Trophoblast cell (in vitro differentiated cells and primary cell): Measurements from ENCODE around the gene SLPI.

Experiments
- DNase-seq, 2 donors: peaks; one replicate each; pipeline ENCODE4 v3.0.0-alpha.2; 2016
- H2AFZ ChIP-seq: 2 replicates; pipeline ENCODE4 v1.6.1; 2013; ENCODE audit warnings: low read length, moderate library complexity, mild to moderate bottlenecking; ENCODE audit not compliant: insufficient read depth, poor library complexity
- H2AK5ac ChIP-seq: 2 replicates; pipeline ENCODE4 v1.6.1; 2013; ENCODE audit warnings: mild to moderate bottlenecking, low read length
- H2BK120ac ChIP-seq: 2 replicates; pipeline ENCODE4 v1.6.1; 2013; ENCODE audit warnings: low read length, mild to moderate bottlenecking, moderate library complexity; ENCODE audit not compliant: insufficient read depth, poor library complexity
- H2BK12ac ChIP-seq: 2 replicates; pipeline ENCODE4 v1.6.1; 2013; ENCODE audit warnings: mild to moderate bottlenecking, low read length, moderate library complexity
- H2BK5ac ChIP-seq: 2 replicates; pipeline ENCODE4 v1.6.1; 2013; ENCODE audit warnings: low read length, low read depth, moderate library complexity, mild to moderate bottlenecking; ENCODE audit not compliant: poor library complexity
- H3K14ac ChIP-seq: 2 replicates; pipeline ENCODE4 v1.6.1; 2013; ENCODE audit warnings: mild to moderate bottlenecking, low read length
- H3K18ac ChIP-seq: 2 replicates; pipeline ENCODE4 v1.6.1; 2013; ENCODE audit warnings: mild to moderate bottlenecking, low read length
- H3K23ac ChIP-seq: 2 replicates; pipeline ENCODE4 v1.6.1; 2013; ENCODE audit warnings: low read length
- H3K27ac ChIP-seq: 2 replicates; pipeline ENCODE4 v1.5.1; 2013; ENCODE audit warnings: low read depth, mild to moderate bottlenecking, inconsistent platforms, low read length, moderate library complexity
- H3K27me3 ChIP-seq: 2 replicates; pipeline ENCODE4 v1.6.1; 2013; ENCODE audit warnings: inconsistent platforms, mild to moderate bottlenecking, low read length, moderate library complexity; ENCODE audit not compliant: insufficient read depth
- H3K36me3 ChIP-seq, 2 experiments: 1 replicate in 1 of 2; 2 replicates in 1 of 2; pipeline ENCODE4 v1.6.1; 2013; ENCODE audit warnings: low read length in 2 of 2, mild to moderate bottlenecking in 2 of 2, moderate library complexity in 1 of 2; ENCODE audit not compliant: insufficient read depth in 2 of 2, control insufficient read depth in 1 of 2
- H3K4ac ChIP-seq: 2 replicates; pipeline ENCODE4 v1.6.1; 2013; ENCODE audit warnings: low read depth, mild to moderate bottlenecking, low read length, moderate library complexity
- H3K4me1 ChIP-seq, 2 experiments: 1 replicate in 1 of 2; 2 replicates in 1 of 2; pipeline ENCODE4 v1.6.1; 2013; ENCODE audit warnings: low read length in 2 of 2, mild to moderate bottlenecking in 2 of 2, moderate library complexity in 1 of 2; ENCODE audit not compliant: insufficient read depth in 2 of 2, control insufficient read depth in 1 of 2
- H3K4me2 ChIP-seq: 2 replicates; pipeline ENCODE4 v1.6.1; 2013; ENCODE audit warnings: inconsistent platforms, mild to moderate bottlenecking, low read length, moderate library complexity
- H3K4me3 ChIP-seq: 2 replicates; pipeline ENCODE4 v1.5.1; 2013; ENCODE audit warnings: mild to moderate bottlenecking, low read depth, low read length, inconsistent platforms
- H3K79me1 ChIP-seq: one replicate; pipeline ENCODE4 v1.6.1; 2013; ENCODE audit warnings: low read length
- H3K79me2 ChIP-seq: 2 replicates; pipeline ENCODE4 v1.6.1; 2013; ENCODE audit warnings: low read length, mild to moderate bottlenecking; ENCODE audit not compliant: control insufficient read depth, insufficient read depth, poor library complexity
- H3K9ac ChIP-seq: 2 replicates; pipeline ENCODE4 v1.6.1; 2013; ENCODE audit warnings: mild to moderate bottlenecking, low read length
- H3K9me3 ChIP-seq: 2 replicates; pipeline ENCODE4 v1.6.1; 2013; ENCODE audit warnings: low read depth, mild to moderate bottlenecking, control low read depth, inconsistent platforms, low read length; ENCODE audit not compliant: insufficient read depth
- H4K12ac ChIP-seq: 2 replicates; pipeline ENCODE4 v1.6.1; 2013; ENCODE audit warnings: low read depth, mild to moderate bottlenecking, low read length, moderate library complexity
- H4K8ac ChIP-seq: 2 replicates; pipeline ENCODE4 v1.6.1; 2013; ENCODE audit warnings: low read depth, mild to moderate bottlenecking, low read length, moderate library complexity
- H4K91ac ChIP-seq: one replicate; pipeline ENCODE4 v1.6.1; 2013; ENCODE audit warnings: low read depth, mild to moderate bottlenecking, low read length, moderate library complexity
- WGBS: extraction: QIAGEN DNeasy Blood & Tissue Kit; methylation state at CpG from one replicate; pipeline ENCODE4 v1.1.7; 2013; ENCODE audit warnings: missing lambda C conversion rate; ENCODE audit not compliant: insufficient read length, insufficient coverage; ENCODE audit errors: extremely low coverage; 5-methylcytosine and 5-hydroxymethylcytosine counted together

The SLPI gene

DNA sequence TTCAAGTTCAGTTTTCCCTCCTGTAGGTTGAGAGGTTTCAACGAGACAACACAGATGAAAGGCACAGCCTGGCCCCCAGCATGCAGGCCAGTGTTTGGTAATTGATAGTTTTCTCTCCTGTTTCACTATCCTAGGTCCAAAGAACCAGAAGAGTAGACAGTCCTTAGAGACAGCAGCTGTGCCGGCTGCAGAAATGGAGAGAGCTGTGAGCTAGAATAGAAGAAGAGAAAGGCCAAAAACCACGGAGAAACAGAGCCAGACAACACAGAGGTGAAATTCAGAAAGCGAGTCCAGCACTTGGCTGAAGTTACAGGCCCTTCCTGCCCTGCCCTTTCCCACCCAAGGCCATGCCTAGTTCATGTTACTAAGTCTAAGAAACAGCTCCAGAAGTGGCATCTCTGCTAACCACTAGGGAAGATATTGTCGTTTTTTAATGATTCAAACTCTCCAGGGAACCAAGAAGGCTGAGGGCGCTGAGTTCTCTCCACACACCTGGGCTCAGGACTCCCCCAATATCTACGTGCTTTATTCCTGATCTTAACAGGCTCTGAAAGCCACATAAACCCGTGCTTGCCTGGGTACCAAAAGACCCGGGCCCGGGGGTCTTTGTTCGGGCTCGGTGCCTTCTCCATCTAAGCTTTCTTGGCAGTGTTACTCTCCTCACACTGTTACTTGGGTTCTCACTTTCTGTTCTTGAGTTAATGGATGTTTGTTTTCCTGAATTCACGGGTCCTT, 35.7 kb upstream of the SLPI start:
- Histone ChIP-seq H3K23ac (no peak overlapping the region), H3K27ac (no peak overlapping the region), H4K91ac (no peak overlapping the region), H3K79me2 (no peaks in the 10 kb centered on the region), H2BK5ac (no peak overlapping the region), H3K79me1 (peaks cover 5% of the 10 kb centered on the region), H3K9ac (no peak overlapping the region), H3K4me2 (no peak overlapping the region), H4K8ac (no peak overlapping the region), H3K9me3 (no peaks in the 10 kb centered on the region), H2AFZ (no peak overlapping the region), H3K36me3 (no peaks in the 10 kb centered on the region), H3K18ac (no peak overlapping the region), H2BK12ac (no peak overlapping the region), H3K27me3 (peaks cover 6% of the 10 kb centered on the region), H2BK120ac (no peak overlapping the region), H3K4me1 (peaks cover 3 to 8% of the 10 kb centered on the region in 2 experiments), H3K14ac (no peak overlapping the region), H2AK5ac (no peak overlapping the region), H4K12ac (no peak overlapping the region), H3K4me3 (no peak overlapping the region), H3K4ac (no peak overlapping the region)
- no peak for DNase-seq
- no CpG with 5 or more reads among the region's 13 CpGs for WGBS

DNA sequence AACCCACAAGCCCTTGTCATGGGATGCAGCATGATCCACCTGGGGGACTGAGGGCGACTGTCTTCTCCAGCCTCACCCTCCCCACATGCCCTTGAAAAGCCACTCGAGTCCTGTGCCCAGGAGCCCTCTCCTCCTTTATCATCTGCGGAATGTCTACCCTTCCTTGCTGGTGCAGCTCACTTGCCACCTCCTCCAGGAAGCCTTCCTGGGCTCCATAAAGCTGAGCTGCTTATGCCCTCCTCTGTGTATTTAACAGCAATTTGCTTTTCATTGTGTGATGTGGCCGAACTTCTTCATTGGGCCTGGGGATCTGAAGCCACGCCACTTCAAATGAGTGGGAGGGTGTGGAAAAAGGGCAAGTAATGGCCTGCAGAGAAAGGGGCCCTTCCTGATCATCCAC, 34.5 kb upstream of the SLPI start:
- no peak overlapping the region for H3K4me3 ChIP-seq
- no peak overlapping the region for H3K23ac ChIP-seq
- H2BK120ac ChIP-seq: no peak overlapping the region
- H3K79me2 ChIP-seq: no peaks in the 10 kb centered on the region
- peaks cover 6% of the 10 kb centered on the region for H3K27me3 ChIP-seq
- no peak overlapping the region for H3K4me2 ChIP-seq
- no peak overlapping the region for H3K9ac ChIP-seq
- peaks cover 3 to 8% of the 10 kb centered on the region in 2 experiments for H3K4me1 ChIP-seq
- no peak overlapping the region for H3K14ac ChIP-seq
- no CpG with 5 or more reads among the region's 5 CpGs for WGBS
- no peak overlapping the region for H4K12ac ChIP-seq
- no peak for DNase-seq
- no peak overlapping the region for H3K18ac ChIP-seq
- H2BK5ac ChIP-seq: no peak overlapping the region
- H2AK5ac ChIP-seq: no peak overlapping the region
- H2AFZ ChIP-seq: no peak overlapping the region
- no peaks in the 10 kb centered on the region for H3K36me3 ChIP-seq
- no peaks in the 10 kb centered on the region for H3K9me3 ChIP-seq
- H3K79me1 ChIP-seq: peaks cover 5% of the 10 kb centered on the region
- no peak overlapping the region for H3K27ac ChIP-seq
- no peak overlapping the region for H4K91ac ChIP-seq
- no peak overlapping the region for H3K4ac ChIP-seq
- no peak overlapping the region for H2BK12ac ChIP-seq
- no peak overlapping the region for H4K8ac ChIP-seq

DNA sequence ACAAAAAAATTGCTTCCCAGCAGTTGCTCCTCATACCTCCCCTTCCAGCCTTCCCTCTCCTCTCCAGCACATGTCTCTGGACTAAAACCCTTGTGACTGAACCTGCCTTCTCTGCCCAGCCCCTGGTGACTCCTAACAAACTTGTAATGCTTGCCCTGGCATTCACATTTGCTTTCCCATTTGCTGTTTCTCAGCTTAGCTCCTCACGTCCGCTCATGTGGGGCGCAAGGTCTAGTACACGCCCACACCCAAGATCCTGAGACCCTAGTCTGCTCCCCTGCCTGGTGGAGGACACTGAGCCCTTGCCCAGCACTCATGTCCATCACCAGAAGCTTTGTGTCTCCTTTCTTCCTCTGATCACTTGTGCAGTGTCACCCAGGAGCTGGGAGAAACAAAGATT, 34.0 kb upstream of the SLPI start:
- no peak overlapping the region for H4K12ac ChIP-seq
- H3K18ac ChIP-seq: no peak overlapping the region
- no peak overlapping the region for H2AFZ ChIP-seq
- no CpG with 5 or more reads among the region's 4 CpGs for WGBS
- no peak overlapping the region for H4K91ac ChIP-seq
- DNase-seq: no peak
- H2AK5ac ChIP-seq: no peak overlapping the region
- no peak overlapping the region for H3K4ac ChIP-seq
- no peak overlapping the region for H4K8ac ChIP-seq
- H3K4me2 ChIP-seq: no peak overlapping the region
- no peak overlapping the region for H3K4me3 ChIP-seq
- H3K79me2 ChIP-seq: no peaks in the 10 kb centered on the region
- no peak overlapping the region for H3K9ac ChIP-seq
- H2BK12ac ChIP-seq: no peak overlapping the region
- no peaks in the 10 kb centered on the region for H3K36me3 ChIP-seq
- no peak overlapping the region for H2BK120ac ChIP-seq
- H3K79me1 ChIP-seq: peaks cover 1% of the 10 kb centered on the region
- H3K23ac ChIP-seq: no peak overlapping the region
- H2BK5ac ChIP-seq: no peak overlapping the region
- H3K14ac ChIP-seq: no peak overlapping the region
- H3K4me1 ChIP-seq: peaks cover 3 to 5% of the 10 kb centered on the region in 2 experiments
- no peaks in the 10 kb centered on the region for H3K9me3 ChIP-seq
- peaks cover 5% of the 10 kb centered on the region for H3K27me3 ChIP-seq
- H3K27ac ChIP-seq: no peak overlapping the region

DNA sequence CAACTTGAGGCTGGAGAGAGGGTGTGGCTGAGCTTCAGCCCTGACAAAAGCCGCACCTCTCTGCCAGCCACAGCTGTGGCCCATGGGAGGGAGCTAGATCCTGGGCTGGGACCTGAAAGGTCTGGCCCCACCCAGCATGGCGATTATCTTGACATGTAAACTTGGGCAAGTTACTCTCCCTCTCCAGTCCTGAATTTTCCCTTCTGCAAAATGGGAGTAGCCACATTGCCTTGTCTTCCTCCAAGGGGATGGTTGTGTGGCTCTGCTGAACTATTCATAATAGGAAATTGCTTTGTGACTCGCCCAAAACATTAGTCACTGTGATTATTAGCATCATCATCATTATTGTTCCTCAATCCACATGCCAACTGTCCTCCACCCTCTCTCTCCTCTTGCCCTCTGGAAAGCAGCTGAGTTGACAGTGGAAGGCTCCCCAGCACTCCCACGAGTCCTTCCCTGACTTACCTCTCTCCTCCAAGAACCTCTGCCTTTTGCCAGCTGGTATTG, 29.2 kb upstream of the SLPI start:
- no peak overlapping the region for H3K4me3 ChIP-seq
- no peak overlapping the region for H2AFZ ChIP-seq
- WGBS: no CpG with 5 or more reads among the region's 4 CpGs
- H3K23ac ChIP-seq: no peak overlapping the region
- no peaks in the 10 kb centered on the region for H3K79me2 ChIP-seq
- no peaks in the 10 kb centered on the region for H3K79me1 ChIP-seq
- H3K27me3 ChIP-seq: no peaks in the 10 kb centered on the region
- H2BK12ac ChIP-seq: no peak overlapping the region
- no peaks in the 10 kb centered on the region for H3K36me3 ChIP-seq
- no peaks in the 10 kb centered on the region for H3K9me3 ChIP-seq
- H3K4ac ChIP-seq: no peak overlapping the region
- no peak overlapping the region for H3K9ac ChIP-seq
- H4K8ac ChIP-seq: no peak overlapping the region
- H3K4me2 ChIP-seq: no peak overlapping the region
- no peak overlapping the region for H2AK5ac ChIP-seq
- no peak overlapping the region for H4K12ac ChIP-seq
- no peak overlapping the region for H4K91ac ChIP-seq
- H3K27ac ChIP-seq: no peak overlapping the region
- no peak overlapping the region for H3K14ac ChIP-seq
- DNase-seq: no peak
- no peak overlapping the region for H3K18ac ChIP-seq
- no peak overlapping the region for H2BK120ac ChIP-seq
- no peaks in the 10 kb centered on the region for H3K4me1 ChIP-seq
- H2BK5ac ChIP-seq: no peak overlapping the region
